Left cardiac atrium (tissue), 4 donors: ENCODE measurements around the gene TET1. TPM values are rescaled to one million over a fixed set of nuclear protein-coding genes. Genes with fewer than 3 reads are reported as not detected.
"Not testable (repeated sequence)": the region's sequence is repeated elsewhere in the genome, so short reads cannot be mapped to it uniquely, and the experiment has no call there.

Experiments
- ATAC-seq, 2 donors: fragments of 200-7000 bp; cut with Tn5 transposase; one replicate each; pipeline ENCODE4 v1.9.1; 2020; ENCODE audit warnings: mild to moderate bottlenecking in 2 of 2, moderate library complexity in 2 of 2
- DNase-seq: peaks from one replicate; pipeline ENCODE4 v3.0.0-alpha.2; 2020
- intact Hi-C, 2 donors: fragments of 100-400 bp; cut with DNase I; formaldehyde crosslinking; loops; one replicate each; pipeline versions ENCODE4 v1.14.1 to v1.15.1; 2022 to 2023
- total RNA-seq, 2 donors: library from RNA; stranded (reverse); fragmentation: NEBNext Ultra II Directional; extraction: Animal tissue kit (Norgen Biotek cat#: 25700); gene quantifications; one replicate each; pipeline ENCODE4 v1.2.1, GENCODE V29; 2021
- donor health status: DM: no; HTN: yes; CAD: no.
- donor health status: DM: no; HTN: yes; CAD: no; lungs with severe emphysema.
- donor health status: DM: yes; HTN: yes; CAD: no.
- donor health status: Dilated cardiomyopathy.

TET1 gene
- total RNA-seq, 2 donors from 2014 or later, result 3.4 to 4.0 TPM

DNA sequence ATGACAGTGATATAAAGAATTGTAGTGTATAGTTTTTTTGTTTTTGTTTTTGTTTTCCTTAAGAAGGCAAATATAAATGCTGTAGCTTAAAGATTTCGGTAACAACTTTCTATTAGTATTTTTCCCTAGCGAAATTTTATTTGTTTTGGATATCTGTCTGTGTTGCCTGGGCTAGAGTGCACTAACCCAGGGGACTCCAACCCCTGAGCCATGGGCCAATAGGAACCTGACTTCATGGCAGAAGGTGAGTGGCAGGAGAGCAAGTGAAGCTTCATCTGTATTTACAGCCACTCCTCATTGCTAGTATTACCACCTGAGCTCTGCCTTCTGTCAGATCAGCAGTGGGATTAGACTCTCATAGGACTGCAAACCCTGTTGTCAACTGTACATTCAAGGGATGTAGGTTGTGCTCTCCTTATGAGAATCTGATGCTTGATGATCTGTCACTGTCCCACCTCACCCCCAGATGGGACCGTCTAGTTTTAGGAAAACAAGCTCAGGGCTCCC is 95.5 kb downstream of the TET1 start:
- DNase-seq (no peak), ATAC-seq (no peak)
- intact Hi-C loops, result no loop called here

GRCh38 chr10:68665841-68666240 is 105.7 kb downstream of the TET1 start:
- intact Hi-C loops, result no loop called here
- ATAC-seq (no peak), DNase-seq (no peak)

DNA sequence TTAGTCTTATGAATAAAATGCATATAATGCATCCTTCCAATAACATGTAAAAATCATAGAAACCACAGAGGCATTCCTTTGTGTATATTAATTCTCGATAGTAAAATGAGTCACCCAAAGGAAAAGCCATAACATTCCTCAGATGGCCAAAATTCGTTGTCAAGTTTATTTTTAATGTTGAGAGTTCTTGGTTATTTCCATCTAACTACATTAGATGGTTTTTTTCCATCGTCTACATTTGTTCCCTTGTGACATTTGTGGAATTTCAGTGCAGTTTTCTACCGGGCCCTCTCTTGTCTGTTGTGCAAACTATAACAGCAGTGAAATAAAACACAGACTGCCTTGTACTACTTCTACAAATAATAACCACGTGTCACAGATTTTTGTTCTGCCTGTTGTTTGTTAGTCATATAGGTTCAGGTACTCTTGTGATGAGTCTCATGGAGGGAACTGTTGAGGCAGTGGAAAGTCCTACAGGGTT is 106.2 kb downstream of the TET1 start:
- intact Hi-C loops, result no loop called here
- ATAC-seq (no peak), DNase-seq (no peak)

- DNase-seq (no peak), ATAC-seq (no peak)
- intact Hi-C loops, result no loop called here
Measured at GRCh38 chr10:68668231-68668630, 108.1 kb downstream of the TET1 start.

DNA sequence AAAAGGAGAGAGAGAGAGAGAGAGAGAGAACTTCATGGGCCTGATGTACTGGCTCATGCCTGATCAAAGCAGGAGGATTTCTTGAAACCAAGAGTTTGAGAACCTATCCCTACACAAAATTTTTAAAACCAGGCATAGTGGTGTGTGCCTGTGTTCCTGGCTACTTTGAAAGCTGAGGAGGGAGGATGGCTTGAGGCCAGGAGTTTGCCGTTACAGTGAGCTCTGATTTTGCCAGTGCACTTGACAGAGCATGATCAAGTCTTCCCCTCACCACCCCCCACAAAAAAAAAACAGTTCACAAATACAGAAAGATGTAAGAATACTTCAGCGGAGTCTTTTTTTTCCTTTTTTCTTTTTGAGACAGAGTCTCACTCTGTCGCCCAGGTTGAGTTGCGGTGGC is 108.8 kb downstream of the TET1 start:
- DNase-seq (no peak), ATAC-seq (no peak)
- intact Hi-C loops, result no loop called here

- ATAC-seq, result no peak
- intact Hi-C loops, result no loop called here
- DNase-seq, result no peak
Measured at GRCh38 chr10:68684413-68684812, 124.3 kb downstream of the TET1 start.

GRCh38 chr10:68696018-68696417 is 135.9 kb downstream of the TET1 start:
- intact Hi-C loops, result no loop called here

GRCh38 chr10:68697106-68697505 is 137.0 kb downstream of the TET1 start:
- intact Hi-C loops, result no loop called here
- no peak for ATAC-seq
- no peak for DNase-seq

More at GRCh38 chr10:68696018-68696417, 135.9 kb downstream of the TET1 start:
- DNase-seq (no peak), ATAC-seq (no peak)

DNA sequence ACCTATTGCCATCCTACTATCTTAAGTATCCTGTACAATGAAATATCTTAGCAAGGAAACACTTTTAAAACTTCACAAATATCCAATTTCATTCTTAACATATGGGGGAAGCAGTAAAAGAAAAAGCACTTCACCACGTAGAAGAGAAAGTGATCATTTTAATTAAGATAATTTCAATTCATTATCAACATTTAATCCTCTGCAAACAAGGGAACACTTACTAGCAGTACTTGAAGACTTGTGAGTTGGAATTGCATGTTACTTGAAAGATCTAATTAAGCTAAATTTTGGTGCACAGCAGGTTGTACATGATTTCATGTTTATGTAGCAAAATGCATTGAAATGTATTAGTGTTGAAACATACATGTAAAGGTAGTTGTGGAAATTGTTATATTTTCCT is 140.1 kb downstream of the TET1 start:
- no peak for DNase-seq
- intact Hi-C loops, result no loop called here
- no peak for ATAC-seq

- intact Hi-C loops, result no loop called here
- DNase-seq, result no peak
- ATAC-seq, result no peak
Measured at GRCh38 chr10:68705548-68705947, 145.4 kb downstream of the TET1 start.

- intact Hi-C loops, DNase-seq, ATAC-seq: not testable (repeated sequence)
Measured at GRCh38 chr10:68708987-68709386, 148.8 kb downstream of the TET1 start.

- DNase-seq, result not testable (repeated sequence)
Measured at GRCh38 chr10:68713065-68713464, 152.9 kb downstream of the TET1 start.

GRCh38 chr10:68717435-68717834 is 157.3 kb downstream of the TET1 start:
- intact Hi-C loops, result loop anchor here in 1 of 2 donors (10.0 kb wide), 1 partner anchor 163 kb away; no protein-coding TSS in a partner anchor
- DNase-seq, result no peak
- ATAC-seq, result no peak

More at GRCh38 chr10:68713065-68713464, 152.9 kb downstream of the TET1 start:
- intact Hi-C loops, result loop anchor here in 1 of 2 donors (10.0 kb wide), 1 partner anchor 158 kb away; no protein-coding TSS in a partner anchor
- ATAC-seq, result not testable (repeated sequence)

DNA sequence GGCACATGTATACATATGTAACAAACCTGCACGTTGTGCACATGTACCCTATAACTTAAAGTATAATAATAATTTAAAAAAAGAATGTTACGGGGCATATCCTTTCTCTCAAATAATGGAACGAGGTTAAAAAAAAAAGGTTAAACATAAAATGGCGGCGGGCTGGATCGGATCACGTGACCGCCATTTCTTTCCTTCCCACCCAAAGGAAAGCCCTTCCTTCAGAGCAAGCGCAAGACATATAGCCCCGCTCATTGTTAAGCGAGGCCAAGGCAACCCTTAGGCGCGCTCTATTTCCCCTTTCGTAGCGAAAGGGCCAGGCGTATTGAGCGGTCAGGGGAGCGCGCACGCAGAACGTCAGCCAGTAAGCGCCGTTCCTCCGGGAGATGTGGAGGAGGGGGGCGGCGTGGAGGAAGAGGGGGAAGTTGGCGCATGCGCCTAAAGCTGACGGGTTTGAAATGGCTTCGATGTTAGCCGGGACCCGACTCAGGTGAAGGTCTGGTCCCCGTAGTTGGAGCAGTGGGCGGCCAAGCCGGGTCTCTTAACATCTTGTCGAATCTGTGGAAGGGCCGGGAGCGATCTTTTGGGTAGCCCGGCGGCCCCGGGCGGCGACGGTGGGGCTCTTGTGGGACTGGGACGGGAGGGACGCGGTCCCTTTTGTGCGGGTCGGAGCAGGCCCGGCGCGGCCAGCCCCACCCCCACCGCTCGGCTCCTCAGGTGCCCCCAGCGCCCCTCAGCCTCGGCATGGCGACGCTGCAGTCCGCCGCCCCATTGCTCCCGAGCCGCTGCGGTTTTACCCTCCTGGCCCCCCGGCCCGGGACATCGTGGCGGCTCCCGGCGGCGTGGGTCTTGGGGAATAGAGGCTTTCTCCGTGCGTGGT is 160.9 kb downstream of the TET1 start, which contains the start of gene CCAR1:
Gene CCAR1 (plus strand): TSS at position 447 of the 880 bp plus-strand sequence. CDS start 1,266 bp downstream, outside the sequence.
- intact Hi-C loops, result loop anchor here in 1 of 2 donors (10.0 kb wide), 1 partner anchor 166 kb away; no protein-coding TSS in a partner anchor
- DNase-seq, result peak; percentile 98
- ATAC-seq, result peak; percentile 99

GRCh38 chr10:68721673-68722335 is 161.7 kb downstream of the TET1 start:
- intact Hi-C loops, result loop anchor here in 1 of 2 donors (10.0 kb wide), 1 partner anchor 167 kb away; no protein-coding TSS in a partner anchor
- ATAC-seq (peak in 1 of 2 donors; percentile 38), DNase-seq (no peak)

DNA sequence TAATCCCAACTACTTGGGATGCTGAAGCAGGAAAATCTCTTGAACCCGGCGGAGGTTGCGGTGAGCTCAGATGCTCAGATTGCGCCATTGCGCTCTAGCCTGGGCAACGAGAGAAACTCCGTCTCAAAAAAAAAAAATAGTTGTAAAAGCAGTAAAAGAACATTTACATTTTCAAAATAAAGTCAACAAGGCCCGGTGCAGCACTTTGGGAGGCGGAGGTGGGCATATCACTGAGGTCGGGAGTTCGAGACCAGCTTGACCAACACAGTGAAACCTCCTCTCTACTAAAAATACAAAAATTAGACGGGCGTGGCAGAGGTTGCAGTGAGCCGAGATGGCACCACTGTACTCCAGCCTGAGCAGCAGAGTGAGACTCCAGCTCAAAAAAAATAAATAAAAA is 164.9 kb downstream of the TET1 start:
- DNase-seq, result no peak
- intact Hi-C loops, result loop anchor here in 1 of 2 donors (10.0 kb wide), 1 partner anchor 170 kb away; no protein-coding TSS in a partner anchor

GRCh38 chr10:68727146-68727545 is 167.0 kb downstream of the TET1 start:
- no peak for ATAC-seq
- intact Hi-C loops, result loop anchor here in 1 of 2 donors (10.0 kb wide), 1 partner anchor 172 kb away; no protein-coding TSS in a partner anchor
- DNase-seq, result no peak

More for the DNA sequence above, 164.9 kb downstream of the TET1 start:
- no peak for ATAC-seq

DNA sequence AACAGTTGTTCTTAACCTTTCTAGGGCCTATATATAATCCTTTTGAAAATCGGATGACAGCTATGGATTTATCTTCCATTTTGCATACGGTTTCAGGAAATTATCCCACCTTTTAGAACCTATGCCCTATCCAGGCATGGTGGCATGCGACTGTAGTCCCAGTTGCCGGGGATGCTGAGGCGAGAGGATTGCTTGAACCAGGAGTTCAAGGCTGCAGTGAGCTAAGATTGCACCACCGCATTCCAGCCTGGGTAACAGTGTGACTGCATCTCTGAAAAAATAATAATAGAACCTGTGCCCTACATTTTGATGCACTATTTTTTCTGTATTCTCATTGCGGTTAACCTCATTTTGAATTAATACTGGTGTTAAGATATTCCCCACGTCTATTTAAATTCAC is 172.5 kb downstream of the TET1 start:
- no peak for DNase-seq
- intact Hi-C loops, result no loop called here
- no peak for ATAC-seq

DNA sequence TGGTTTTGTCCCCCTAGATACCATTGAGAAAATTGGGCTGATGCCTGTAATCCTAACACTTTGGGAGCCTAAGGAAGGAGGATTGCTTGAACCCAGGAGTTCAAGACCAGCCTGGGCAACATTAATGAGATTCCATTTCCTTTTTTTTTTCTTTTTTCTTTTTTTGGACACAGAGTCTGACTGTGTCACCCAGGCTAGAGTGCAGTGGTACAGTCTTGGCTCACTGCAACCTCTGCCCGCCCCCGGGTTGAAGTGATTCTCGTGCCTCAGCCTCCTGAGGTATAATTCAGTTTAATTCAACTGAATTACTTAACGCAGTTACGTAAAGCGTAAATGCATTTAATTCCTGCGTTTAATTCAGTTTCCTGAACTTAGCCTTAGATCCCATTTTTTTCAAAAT is 174.2 kb downstream of the TET1 start:
- intact Hi-C loops, result no loop called here
- no peak for DNase-seq
- no peak for ATAC-seq
